Tibial nerve (tissue), 4 donors: ENCODE data around the gene BOD1L1. TPM values are rescaled to one million over a fixed set of nuclear protein-coding genes. Genes with fewer than 3 reads are reported as not detected.

ENCODE experiments used
- DNase-seq, 2 donors: peaks; one replicate each; pipeline ENCODE4 v3.0.0-alpha.2; 2019; ENCODE audit warnings: low spot score in 2 of 2
- H3K27ac ChIP-seq, 4 donors: fragments of 200-600 bp; sonication (generic) in 3 of 4; one replicate each; pipeline ENCODE4 v1.5.1; 2017 to 2019; ENCODE audit warnings: mild to moderate bottlenecking in 1 of 4
- H3K27me3 ChIP-seq, 2 donors: fragments of 200-600 bp; sonication (generic) in 1 of 2; one replicate each; pipeline versions ENCODE4 v1.5.1 to v1.6.0; 2017 to 2019
- H3K36me3 ChIP-seq, 3 donors: fragments of 200-600 bp; sonication (generic); one replicate each; pipeline ENCODE4 v1.5.1; 2018 to 2019
- H3K4me1 ChIP-seq, 4 donors: fragments of 200-600 bp; sonication (generic) in 3 of 4; one replicate each; pipeline ENCODE4 v1.5.1; 2017 to 2019
- H3K4me3 ChIP-seq, 4 donors: fragments of 200-600 bp; sonication (generic) in 3 of 4; one replicate each; pipeline ENCODE4 v1.5.1; 2017 to 2019; ENCODE audit warnings: mild to moderate bottlenecking in 1 of 4, moderate library complexity in 1 of 4
- H3K9me3 ChIP-seq, 4 donors: fragments of 200-600 bp; sonication (generic) in 3 of 4; one replicate each; pipeline ENCODE4 v1.5.1; 2017 to 2019
- EP300 ChIP-seq, 2 donors: sonication (generic); formaldehyde crosslinking; IDR thresholded peaks; one replicate each; pipeline ENCODE4 v1.6.1; 2017; ENCODE audit warnings: antibody characterized with exemption in 2 of 2, mild to moderate bottlenecking in 1 of 2
- POLR2A ChIP-seq, 2 donors: fragments of 450-650 bp; IDR thresholded peaks; one replicate each; pipeline ENCODE4 v1.6.1; 2017; ENCODE audit warnings: antibody characterized with exemption in 2 of 2, mild to moderate bottlenecking in 2 of 2, moderate library complexity in 2 of 2
- WGBS, 2 donors: methylation state at CpG; one replicate each; pipeline ENCODE4 v1.1.5; 2018; 5-methylcytosine and 5-hydroxymethylcytosine counted together
- total RNA-seq, 4 donors: library from RNA; depleted of rRNA; stranded (reverse); fragments of >200 nt; gene quantifications; one replicate each; pipeline ENCODE4 v1.1.0, GENCODE V29; 2016
- TF ChIP-seq, protein P1 (sequence below), 5 experiments: fragments of 200-600 bp in 3 of 5; fragments of 450-650 bp in 2 of 5; sonication (generic) in 3 of 5; IDR thresholded peaks; one replicate each; pipeline ENCODE4 v1.5.1; 2016 to 2019; ENCODE audit warnings: antibody characterized with exemption in 5 of 5, mild to moderate bottlenecking in 3 of 5, moderate library complexity in 2 of 5

The BOD1L1 gene
- total RNA-seq, 4 donors from 2014 or later = 41.5 to 53.8 (median 47.8) TPM

- no peaks in the 10 kb centered on the region for H3K27me3 ChIP-seq
- no peak overlapping the region for H3K27ac ChIP-seq
- H3K4me1 ChIP-seq = peaks cover 0 to 25% (median 3%) of the 10 kb centered on the region in 4 donors
- 80 to 86% methylated on average over 2 of the region's 2 CpGs for WGBS, 2 donors
- H3K4me3 ChIP-seq = no peak overlapping the region
- no peaks in the 10 kb centered on the region for H3K9me3 ChIP-seq
- TF ChIP-seq EP300 (IDR thresholded peaks at IDR 0.05) (no peak), POLR2A (IDR thresholded peaks at IDR 0.05) (no peak)
- TF ChIP-seq, protein P1, sequence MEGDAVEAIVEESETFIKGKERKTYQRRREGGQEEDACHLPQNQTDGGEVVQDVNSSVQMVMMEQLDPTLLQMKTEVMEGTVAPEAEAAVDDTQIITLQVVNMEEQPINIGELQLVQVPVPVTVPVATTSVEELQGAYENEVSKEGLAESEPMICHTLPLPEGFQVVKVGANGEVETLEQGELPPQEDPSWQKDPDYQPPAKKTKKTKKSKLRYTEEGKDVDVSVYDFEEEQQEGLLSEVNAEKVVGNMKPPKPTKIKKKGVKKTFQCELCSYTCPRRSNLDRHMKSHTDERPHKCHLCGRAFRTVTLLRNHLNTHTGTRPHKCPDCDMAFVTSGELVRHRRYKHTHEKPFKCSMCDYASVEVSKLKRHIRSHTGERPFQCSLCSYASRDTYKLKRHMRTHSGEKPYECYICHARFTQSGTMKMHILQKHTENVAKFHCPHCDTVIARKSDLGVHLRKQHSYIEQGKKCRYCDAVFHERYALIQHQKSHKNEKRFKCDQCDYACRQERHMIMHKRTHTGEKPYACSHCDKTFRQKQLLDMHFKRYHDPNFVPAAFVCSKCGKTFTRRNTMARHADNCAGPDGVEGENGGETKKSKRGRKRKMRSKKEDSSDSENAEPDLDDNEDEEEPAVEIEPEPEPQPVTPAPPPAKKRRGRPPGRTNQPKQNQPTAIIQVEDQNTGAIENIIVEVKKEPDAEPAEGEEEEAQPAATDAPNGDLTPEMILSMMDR (IDR thresholded peaks at IDR 0.05) = no peak
- H3K36me3 ChIP-seq = peaks cover 0 to 65% (median 7%) of the 10 kb centered on the region in 3 donors
- no peak for DNase-seq
Observed at GRCh38 chr4:13618212-13618806, 9.2 kb downstream of the BOD1L1 start.

DNA sequence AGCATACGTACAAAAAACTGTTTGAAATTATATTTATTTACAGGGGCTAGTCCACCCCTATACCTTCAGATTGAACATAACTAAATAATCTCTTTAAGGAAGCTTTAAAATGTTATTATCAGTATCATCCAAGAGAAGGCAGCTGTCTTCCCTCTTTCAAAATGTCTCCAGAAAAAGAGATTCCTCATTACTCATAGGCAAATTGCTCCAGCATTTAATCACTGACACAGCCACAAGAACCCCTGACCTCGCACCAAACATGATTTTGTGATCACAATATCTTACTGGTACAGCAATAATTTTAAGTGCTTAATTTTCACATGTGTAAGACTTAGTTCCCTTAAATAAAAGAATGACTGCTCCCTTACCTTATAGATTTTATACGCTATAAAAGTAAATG, 9.7 kb downstream of the BOD1L1 start:
- WGBS, 2 donors = 65 to 80% methylated on average over 3 of the region's 3 CpGs
- TF ChIP-seq POLR2A (IDR thresholded peaks at IDR 0.05) = no peak
- no peak for TF ChIP-seq EP300 (IDR thresholded peaks at IDR 0.05)
- TF ChIP-seq, protein P1 (IDR thresholded peaks at IDR 0.05) = no peak
- no peak overlapping the region for H3K27ac ChIP-seq
- no peaks in the 10 kb centered on the region for H3K27me3 ChIP-seq
- peaks cover 0 to 70% (median 7%) of the 10 kb centered on the region in 3 donors for H3K36me3 ChIP-seq
- no peak overlapping the region for H3K4me3 ChIP-seq
- H3K9me3 ChIP-seq = no peaks in the 10 kb centered on the region
- peaks cover 0 to 20% (median under 1%) of the 10 kb centered on the region in 4 donors for H3K4me1 ChIP-seq
- DNase-seq = no peak

DNA sequence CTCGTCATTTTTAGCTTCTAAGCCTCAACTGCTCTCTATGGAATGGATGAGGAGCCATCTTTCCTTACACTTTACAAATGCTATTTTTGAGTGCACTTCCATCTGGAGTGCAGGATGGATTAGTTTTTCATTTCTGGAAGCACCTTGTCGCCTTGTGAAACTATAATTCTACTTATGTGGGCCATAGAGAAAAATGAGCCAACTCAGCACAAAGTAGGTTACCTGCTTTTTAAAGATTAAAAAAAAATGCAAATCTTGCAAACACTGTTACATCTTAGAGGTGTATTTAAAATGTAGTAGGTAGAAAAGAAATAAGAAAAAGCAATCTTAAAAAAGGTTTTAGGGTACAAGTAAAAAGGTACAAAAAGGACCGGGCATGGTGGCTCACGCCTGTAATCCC, 10.9 kb downstream of the BOD1L1 start:
- 91 to 93% methylated on average over 4 of the region's 4 CpGs for WGBS, 2 donors
- Histone ChIP-seq H3K27me3 (no peaks in the 10 kb centered on the region), H3K27ac (no peak overlapping the region), H3K4me3 (no peak overlapping the region), H3K9me3 (no peaks in the 10 kb centered on the region), H3K4me1 (peaks cover 0 to 13% (median 0%) of the 10 kb centered on the region in 4 donors), H3K36me3 (peaks cover 0 to 82% (median 7%) of the 10 kb centered on the region in 3 donors)
- no peak for DNase-seq
- TF ChIP-seq, protein P1 (IDR thresholded peaks at IDR 0.05) = no peak
- TF ChIP-seq EP300 (IDR thresholded peaks at IDR 0.05) (no peak), POLR2A (IDR thresholded peaks at IDR 0.05) (no peak)

- TF ChIP-seq EP300 (IDR thresholded peaks at IDR 0.05) = no peak
- TF ChIP-seq, protein P1 (IDR thresholded peaks at IDR 0.05) = no peak
- no peak for TF ChIP-seq POLR2A (IDR thresholded peaks at IDR 0.05)
- WGBS, 2 donors = 79 to 84% methylated on average over 3 of the region's 3 CpGs
Observed at GRCh38 chr4:13615161-13615560, 12.4 kb downstream of the BOD1L1 start.

DNA sequence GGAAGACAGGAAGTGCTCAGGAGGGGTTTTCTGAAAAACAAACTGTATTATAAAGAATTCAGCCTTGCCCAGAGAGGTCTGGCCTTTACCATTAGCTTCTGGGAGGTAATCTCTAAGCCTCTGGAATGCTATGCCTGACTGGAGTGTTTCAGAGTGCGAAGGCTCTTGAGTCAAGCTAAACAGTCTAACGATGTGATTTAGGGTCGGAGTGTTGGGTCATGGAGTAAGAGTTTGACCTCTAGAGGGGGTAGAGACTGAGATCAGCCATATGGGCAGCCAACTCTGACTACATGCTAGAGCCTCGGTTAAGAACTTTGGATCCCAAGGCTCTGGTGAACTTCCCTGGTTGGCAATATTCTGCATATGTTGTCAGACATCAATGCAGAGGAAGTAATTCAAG, 15.0 kb downstream of the BOD1L1 start:
- WGBS, 2 donors = 71 to 72% methylated on average over 4 of the region's 4 CpGs
- H3K9me3 ChIP-seq = no peaks in the 10 kb centered on the region

More at GRCh38 chr4:13615161-13615560, 12.4 kb downstream of the BOD1L1 start:
- no peak for DNase-seq
- Histone ChIP-seq H3K4me3 (no peak overlapping the region), H3K27ac (no peak overlapping the region), H3K9me3 (no peaks in the 10 kb centered on the region), H3K4me1 (no peaks in the 10 kb centered on the region), H3K27me3 (no peaks in the 10 kb centered on the region), H3K36me3 (peaks cover 0 to 96% (median 7%) of the 10 kb centered on the region in 3 donors)

More for the DNA sequence above, 15.0 kb downstream of the BOD1L1 start:
- DNase-seq = no peak
- no peak overlapping the region for H3K27ac ChIP-seq
- TF ChIP-seq EP300 (IDR thresholded peaks at IDR 0.05) (no peak), POLR2A (IDR thresholded peaks at IDR 0.05) (no peak)
- TF ChIP-seq, protein P1 (IDR thresholded peaks at IDR 0.05) = no peak
- peaks cover 0 to 96% (median 18%) of the 10 kb centered on the region in 3 donors for H3K36me3 ChIP-seq
- no peaks in the 10 kb centered on the region for H3K27me3 ChIP-seq
- H3K4me3 ChIP-seq = no peak overlapping the region
- H3K4me1 ChIP-seq = no peaks in the 10 kb centered on the region
